GM21576 (cell line): ENCODE measurements around the gene PRKAR1A.
A peak's percentile ranks its signal among the peaks of the same experiment; 100 is the strongest.
"Not testable (repeated sequence)": the region's sequence is repeated elsewhere in the genome, so short reads cannot be mapped to it uniquely, and the experiment has no call there.

Experiments used
- ATAC-seq: cut with Tn5 transposase; IDR thresholded peaks from one replicate; pipeline ENCODE4 v1.9.1; 2021; ENCODE audit warnings: mild to moderate bottlenecking, moderate library complexity; ENCODE audit not compliant: unreplicated experiment

PRKAR1A gene

GRCh38 chr17:68511254-68511670, 968 bp upstream of the PRKAR1A start:
- ATAC-seq, result no peak

GRCh38 chr17:68511671-68512246, 471 bp upstream of the PRKAR1A start:
- peak; percentile 39 for ATAC-seq

GRCh38 chr17:68512960-68513474, 787 bp downstream of the PRKAR1A start:
- no peak for ATAC-seq

GRCh38 chr17:68513932-68514331, 1.7 kb downstream of the PRKAR1A start:
- ATAC-seq, result no peak

- ATAC-seq, result no peak
Observed at GRCh38 chr17:68514831-68515635, 2.8 kb downstream of the PRKAR1A start.

DNA sequence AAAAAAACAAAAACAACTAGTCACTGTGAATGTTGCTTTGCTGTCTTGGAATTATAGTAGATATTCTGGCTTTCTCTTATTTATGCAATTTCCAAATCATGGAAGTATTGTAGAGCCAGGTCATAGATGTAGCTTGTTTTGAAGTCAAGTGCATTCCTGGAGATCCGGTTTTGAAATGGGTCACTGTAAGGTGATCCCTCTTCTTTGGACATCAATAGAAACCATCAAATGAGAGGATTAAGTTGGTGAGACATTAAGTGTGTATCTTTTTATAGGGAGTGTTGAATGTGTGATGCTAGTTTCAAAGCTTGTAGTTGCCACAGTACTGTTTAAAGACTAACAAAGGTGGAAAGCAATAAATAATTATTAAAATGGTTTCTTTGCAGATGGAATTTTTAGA, 4.5 kb downstream of the PRKAR1A start:
- no peak for ATAC-seq

DNA sequence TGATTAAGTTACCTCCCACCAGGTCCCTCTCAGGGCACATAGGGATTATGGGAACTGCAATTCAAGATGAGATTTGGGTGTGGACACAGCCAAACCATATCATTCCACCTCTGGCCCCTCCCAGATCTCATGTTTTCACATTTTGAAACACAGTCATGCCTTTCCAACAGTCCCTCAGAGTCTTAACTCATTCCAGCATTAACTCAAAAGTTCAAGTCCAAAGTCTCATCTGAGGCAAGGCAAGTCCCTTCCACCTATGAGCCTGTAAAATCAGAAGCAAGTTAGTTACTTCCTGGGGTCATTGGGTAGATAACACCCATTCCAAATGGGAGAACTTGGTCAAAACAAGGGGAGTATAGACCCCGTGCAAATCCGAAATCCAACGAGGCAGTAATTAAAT, 5.4 kb downstream of the PRKAR1A start:
- ATAC-seq, result not testable (repeated sequence)

GRCh38 chr17:68518063-68518815, 6.0 kb downstream of the PRKAR1A start:
- no peak for ATAC-seq

GRCh38 chr17:68519051-68519450, 6.8 kb downstream of the PRKAR1A start:
- ATAC-seq, result not testable (repeated sequence)

- no peak for ATAC-seq
Observed at GRCh38 chr17:68519911-68520310, 7.7 kb downstream of the PRKAR1A start.

DNA sequence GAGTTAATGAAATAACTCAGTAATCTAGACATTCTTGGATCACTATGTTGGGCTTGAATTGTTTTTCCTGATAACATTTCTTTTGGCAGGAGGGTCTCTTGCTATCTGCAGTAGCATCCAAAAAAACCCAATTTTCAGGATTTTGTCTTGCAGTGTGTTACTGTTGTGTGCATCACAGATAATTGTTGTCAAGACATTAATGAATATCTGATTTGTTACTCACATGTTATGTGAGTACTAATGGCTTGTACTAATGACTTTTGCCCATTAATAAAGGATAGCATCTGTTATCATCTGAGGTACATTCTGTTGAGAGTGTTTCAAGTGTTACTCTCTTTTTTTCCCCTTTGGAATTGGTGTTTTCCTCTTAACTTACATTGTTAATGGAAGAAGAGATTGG, 10.0 kb downstream of the PRKAR1A start:
- ATAC-seq, result no peak

DNA sequence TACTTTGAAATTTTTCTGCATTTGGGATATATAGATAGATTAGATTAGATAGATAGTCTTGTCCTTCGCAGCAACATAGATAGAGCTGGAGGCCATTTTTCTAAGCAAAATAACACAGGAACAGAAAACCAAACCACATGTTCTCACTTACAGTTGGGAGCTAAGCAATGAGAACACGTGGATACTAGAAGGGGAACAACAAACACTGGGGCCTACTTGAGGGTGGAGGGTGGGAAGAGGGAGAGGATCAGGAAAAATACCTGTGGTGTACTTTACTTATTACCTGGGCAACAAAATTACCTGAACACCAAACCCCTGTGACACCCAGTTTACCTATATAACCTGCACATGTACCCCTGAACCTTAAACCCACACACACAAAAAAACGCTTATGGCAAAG, 14.3 kb downstream of the PRKAR1A start:
- ATAC-seq, result no peak

DNA sequence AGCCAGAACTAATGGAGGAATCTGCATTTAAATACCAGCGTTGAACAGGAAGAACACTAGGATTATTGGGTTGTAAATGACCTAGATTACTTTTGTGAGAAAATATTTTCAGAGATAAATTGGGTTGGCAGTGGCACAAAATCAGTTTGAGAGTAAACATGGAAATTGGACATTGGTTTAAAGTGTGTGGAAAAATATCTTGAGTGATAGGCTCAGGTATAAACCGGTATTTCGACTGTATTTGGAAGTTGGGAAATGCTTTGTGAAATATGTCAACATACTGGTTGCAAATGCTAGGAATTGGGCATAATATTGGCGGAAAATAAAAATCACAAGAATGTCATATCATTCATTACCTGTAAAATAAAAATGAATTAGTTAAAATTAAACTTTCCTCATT, 15.1 kb downstream of the PRKAR1A start:
- ATAC-seq, result no peak

GRCh38 chr17:68531252-68531651, 19.0 kb downstream of the PRKAR1A start:
- ATAC-seq, result no peak

GRCh38 chr17:68532826-68533225, 20.6 kb downstream of the PRKAR1A start:
- ATAC-seq, result no peak

- no peak for ATAC-seq
Observed at GRCh38 chr17:68533887-68534694, 21.9 kb downstream of the PRKAR1A start.

DNA sequence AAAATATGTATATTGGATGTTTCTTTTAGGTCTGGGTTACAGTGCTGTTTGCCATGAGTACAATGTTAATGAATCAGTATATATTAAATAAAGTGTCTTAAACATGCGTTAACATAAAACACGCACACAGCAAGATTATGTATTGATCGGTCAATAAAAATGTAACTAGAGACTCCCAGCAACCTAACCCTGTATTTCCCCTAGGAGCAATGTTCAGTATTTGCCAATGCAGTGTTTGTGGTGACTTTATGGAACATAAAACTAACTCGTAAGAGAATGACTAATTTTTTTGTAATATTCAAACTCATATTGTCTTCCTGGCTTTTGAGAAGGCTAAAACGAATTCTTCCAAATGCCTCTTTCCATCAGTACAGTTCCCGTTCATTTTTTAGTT, 22.5 kb downstream of the PRKAR1A start:
- ATAC-seq, result no peak

GRCh38 chr17:68535922-68536321, 23.7 kb downstream of the PRKAR1A start:
- ATAC-seq, result no peak

GRCh38 chr17:68539548-68540467, 27.6 kb downstream of the PRKAR1A start:
- ATAC-seq, result no peak

GRCh38 chr17:68540981-68541380, 28.8 kb downstream of the PRKAR1A start:
- no peak for ATAC-seq
